Fibroblast of lung (primary cell): ENCODE results near the gene SYP.

Experiments used
- EZH2 ChIP-seq: IDR thresholded peaks from 2 replicates; pipeline ENCODE4 v1.5.1; 2012; ENCODE audit warnings: low read length, control low read depth, mild to moderate bottlenecking; ENCODE audit errors: missing control alignments
- TF ChIP-seq, protein P1 (sequence below), 2 donors: IDR thresholded peaks in 1 of 2; conservative IDR thresholded peaks in 1 of 2; 1 replicate in 1 of 2; 2 replicates in 1 of 2; pipeline ENCODE4 v1.5.1; 2011 to 2012; ENCODE audit warnings: low read length in 2 of 2, control low read depth in 1 of 2, inconsistent platforms in 1 of 2, low read depth in 1 of 2, mild to moderate bottlenecking in 1 of 2

DNA sequence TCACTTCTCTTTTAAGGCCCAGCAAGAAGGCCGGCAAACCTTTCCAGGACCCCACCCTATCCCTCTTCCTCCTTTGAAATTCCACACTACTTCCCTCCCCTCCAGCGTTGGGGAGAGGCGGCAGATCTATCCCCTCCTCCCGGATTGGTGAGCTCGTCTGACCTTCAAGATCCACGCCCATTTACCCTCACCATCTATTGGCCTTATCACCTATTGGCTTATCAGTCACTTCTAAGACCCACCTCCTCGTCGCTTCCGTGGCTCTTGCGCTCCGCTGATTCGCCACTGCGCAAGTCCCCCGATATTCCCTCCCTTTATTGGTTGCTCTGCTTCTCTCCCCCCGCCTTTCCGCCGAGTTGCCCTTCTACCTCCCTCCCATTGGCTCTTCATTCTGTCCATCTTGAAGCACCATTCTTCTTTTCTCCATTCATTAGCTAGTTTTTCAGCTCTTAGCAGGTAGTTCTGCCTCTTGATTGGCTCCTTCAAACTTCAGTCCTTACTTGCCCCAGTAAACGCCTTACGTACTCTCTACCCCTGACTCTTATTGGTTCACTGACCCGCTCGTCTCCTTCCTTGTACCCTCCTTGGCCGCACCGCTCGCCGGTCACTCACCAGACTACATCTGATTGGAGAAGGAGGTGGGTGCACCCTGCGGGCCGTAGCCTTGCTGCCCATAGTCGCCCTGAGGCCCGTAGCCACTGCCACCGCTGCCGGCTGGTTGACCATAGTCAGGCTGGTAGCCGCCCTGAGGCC, 9.0 kb downstream of the SYP start:
- TF ChIP-seq, protein P1, sequence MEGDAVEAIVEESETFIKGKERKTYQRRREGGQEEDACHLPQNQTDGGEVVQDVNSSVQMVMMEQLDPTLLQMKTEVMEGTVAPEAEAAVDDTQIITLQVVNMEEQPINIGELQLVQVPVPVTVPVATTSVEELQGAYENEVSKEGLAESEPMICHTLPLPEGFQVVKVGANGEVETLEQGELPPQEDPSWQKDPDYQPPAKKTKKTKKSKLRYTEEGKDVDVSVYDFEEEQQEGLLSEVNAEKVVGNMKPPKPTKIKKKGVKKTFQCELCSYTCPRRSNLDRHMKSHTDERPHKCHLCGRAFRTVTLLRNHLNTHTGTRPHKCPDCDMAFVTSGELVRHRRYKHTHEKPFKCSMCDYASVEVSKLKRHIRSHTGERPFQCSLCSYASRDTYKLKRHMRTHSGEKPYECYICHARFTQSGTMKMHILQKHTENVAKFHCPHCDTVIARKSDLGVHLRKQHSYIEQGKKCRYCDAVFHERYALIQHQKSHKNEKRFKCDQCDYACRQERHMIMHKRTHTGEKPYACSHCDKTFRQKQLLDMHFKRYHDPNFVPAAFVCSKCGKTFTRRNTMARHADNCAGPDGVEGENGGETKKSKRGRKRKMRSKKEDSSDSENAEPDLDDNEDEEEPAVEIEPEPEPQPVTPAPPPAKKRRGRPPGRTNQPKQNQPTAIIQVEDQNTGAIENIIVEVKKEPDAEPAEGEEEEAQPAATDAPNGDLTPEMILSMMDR (conservative IDR thresholded peaks at IDR 0.05 in 1 of 2, IDR thresholded peaks at IDR 0.05 in 1 of 2; ENCODE audit: low read depth in 1 of 2, low read length in 2 of 2), result no peak
- no peak for TF ChIP-seq EZH2
